Gastrocnemius medialis (tissue), 4 donors: ENCODE measurements around the gene LRRN2. TPM values are rescaled to one million over a fixed set of nuclear protein-coding genes. Genes with fewer than 3 reads are reported as not detected.
"Not testable (repeated sequence)": the region's sequence is repeated elsewhere in the genome, so short reads cannot be mapped to it uniquely, and the experiment has no call there.

Source experiments
- ATAC-seq, 2 donors: fragments of 150-250 bp; one replicate each; pipeline ENCODE4 v1.9.1; 2016
- DNase-seq, 2 donors: peaks; one replicate each; pipeline ENCODE4 v3.0.0-alpha.2; 2019
- H3K27ac ChIP-seq, 4 donors: fragments of 200-600 bp; sonication (generic); 1 replicate in 1 of 4; 2 replicates in 3 of 4; pipeline ENCODE4 v1.5.1; 2016 to 2018; ENCODE audit warnings: mild to moderate bottlenecking in 2 of 4, moderate library complexity in 1 of 4
- H3K27me3 ChIP-seq, 3 donors: fragments of 200-600 bp; sonication (generic) in 2 of 3; 1 replicate in 1 of 3; 2 replicates in 2 of 3; pipeline versions ENCODE4 v1.5.1 to v1.6.0; 2016 to 2019; ENCODE audit warnings: mild to moderate bottlenecking in 1 of 3, moderate library complexity in 1 of 3
- H3K36me3 ChIP-seq, 2 donors: fragments of 200-600 bp; sonication (generic) in 1 of 2; one replicate each; pipeline ENCODE4 v1.5.1; 2017 to 2018
- H3K4me1 ChIP-seq, 2 donors: fragments of 200-600 bp; sonication (generic) in 1 of 2; one replicate each; pipeline ENCODE4 v1.5.1; 2016 to 2017; ENCODE audit warnings: mild to moderate bottlenecking in 2 of 2
- H3K4me3 ChIP-seq, 4 donors: fragments of 200-600 bp; sonication (generic) in 3 of 4; 1 replicate in 1 of 4; 2 replicates in 3 of 4; pipeline ENCODE4 v1.5.1; 2016 to 2019; ENCODE audit warnings: mild to moderate bottlenecking in 2 of 4
- H3K9me3 ChIP-seq, 3 donors: fragments of 200-600 bp; sonication (generic) in 2 of 3; 1 replicate in 1 of 3; 2 replicates in 2 of 3; pipeline ENCODE4 v1.5.1; 2016 to 2019
- POLR2A ChIP-seq, 2 donors: fragments of 450-650 bp; IDR thresholded peaks; one replicate each; pipeline ENCODE4 v1.6.1; 2017; ENCODE audit warnings: antibody characterized with exemption in 2 of 2, mild to moderate bottlenecking in 2 of 2, moderate library complexity in 2 of 2
- in situ Hi-C, 4 donors: fragments of 200-750 bp; cut with MboI; loops; one replicate each; pipeline versions ENCODE4 v1.15.0 to v1.8.0; 2017; ENCODE audit warnings: low sequenced_read_pairs in 4 of 4
- intact Hi-C: fragments of 100-400 bp; cut with DNase I; formaldehyde crosslinking; loops from one replicate; pipeline ENCODE4 v1.15.1; 2023; ENCODE audit warnings: low total_unique reads
- total RNA-seq, 4 donors: library from RNA; depleted of rRNA; stranded (reverse); fragments of >200 nt; gene quantifications; one replicate each; pipeline versions ENCODE4 v1.1.0 to v1.2.3, GENCODE V29; 2016
- TF ChIP-seq, protein P1 (sequence below), 5 experiments: fragments of 450-650 bp in 3 of 5; fragments of 200-600 bp in 2 of 5; sonication (generic) in 2 of 5; IDR thresholded peaks in 4 of 5; conservative IDR thresholded peaks in 1 of 5; 1 replicate in 4 of 5; 2 replicates in 1 of 5; pipeline ENCODE4 v1.5.1; 2016 to 2019; ENCODE audit warnings: antibody characterized with exemption in 5 of 5, mild to moderate bottlenecking in 3 of 5, moderate library complexity in 3 of 5

Gene LRRN2
- total RNA-seq, 4 donors from 2014 or later: 0.46 to 1.1 (median 0.93) TPM

DNA sequence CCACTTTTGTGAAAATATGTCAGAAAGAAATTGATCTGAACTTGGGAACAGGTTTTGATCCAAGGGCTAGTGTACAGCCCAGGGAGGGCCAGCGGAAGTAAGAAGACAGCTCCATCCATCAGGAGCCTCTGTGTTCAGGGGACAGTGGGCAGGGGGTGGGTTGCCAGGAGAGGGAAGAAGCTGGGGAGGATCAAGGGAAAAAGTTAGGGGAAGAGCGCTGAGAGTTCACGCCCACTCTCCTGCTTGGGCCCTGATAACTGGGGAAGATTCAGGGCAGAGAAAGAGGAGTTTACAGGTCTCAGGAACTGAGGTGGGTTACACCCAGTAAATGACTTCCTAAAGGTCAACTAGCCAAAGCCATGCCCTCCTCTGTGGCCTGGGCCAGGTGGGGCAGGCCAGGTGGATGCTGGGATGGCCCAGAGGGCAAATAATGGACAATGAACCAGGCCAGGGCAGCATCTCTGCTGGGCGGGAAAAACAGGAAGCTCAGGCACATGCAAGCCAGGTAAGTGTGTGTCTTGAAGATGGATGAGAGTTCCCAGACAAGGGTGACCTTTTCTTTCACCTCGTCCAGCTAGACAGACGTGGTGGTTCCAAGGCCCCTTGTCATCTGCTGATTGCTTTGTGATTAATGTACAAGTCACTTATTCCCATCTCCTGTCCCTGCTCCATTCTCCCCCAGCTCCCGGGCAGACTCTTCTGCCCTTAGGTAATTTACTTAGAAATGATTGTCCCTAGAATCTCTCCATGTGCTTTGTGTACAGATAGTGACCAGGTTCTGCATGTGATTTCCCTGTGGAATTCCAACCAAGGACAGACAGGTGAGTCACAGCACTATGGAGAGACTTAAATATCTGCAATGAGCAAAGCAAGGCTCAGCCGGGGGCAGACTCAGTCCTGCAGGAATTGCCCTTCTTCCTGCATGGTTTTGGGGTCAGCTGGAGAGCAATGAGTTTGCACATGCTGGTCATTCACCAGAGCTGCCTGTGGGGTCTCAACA, 112.3 kb downstream of the LRRN2 start:
- Histone ChIP-seq H3K4me1 (no peaks in the 10 kb centered on the region), H3K27ac (no peak overlapping the region), H3K9me3 (no peaks in the 10 kb centered on the region), H3K27me3 (no peaks in the 10 kb centered on the region), H3K4me3 (no peak overlapping the region), H3K36me3 (peaks cover 0 to 34% of the 10 kb centered on the region in 2 donors)
- DNase-seq: no peak
- in situ Hi-C loops: loop anchor here in 1 of 4 donors (25.0 kb wide), 1 partner anchor 239 kb away; no protein-coding TSS in a partner anchor
- intact Hi-C loops: no loop called here
- TF ChIP-seq POLR2A (IDR thresholded peaks at IDR 0.05): no peak
- TF ChIP-seq, protein P1, sequence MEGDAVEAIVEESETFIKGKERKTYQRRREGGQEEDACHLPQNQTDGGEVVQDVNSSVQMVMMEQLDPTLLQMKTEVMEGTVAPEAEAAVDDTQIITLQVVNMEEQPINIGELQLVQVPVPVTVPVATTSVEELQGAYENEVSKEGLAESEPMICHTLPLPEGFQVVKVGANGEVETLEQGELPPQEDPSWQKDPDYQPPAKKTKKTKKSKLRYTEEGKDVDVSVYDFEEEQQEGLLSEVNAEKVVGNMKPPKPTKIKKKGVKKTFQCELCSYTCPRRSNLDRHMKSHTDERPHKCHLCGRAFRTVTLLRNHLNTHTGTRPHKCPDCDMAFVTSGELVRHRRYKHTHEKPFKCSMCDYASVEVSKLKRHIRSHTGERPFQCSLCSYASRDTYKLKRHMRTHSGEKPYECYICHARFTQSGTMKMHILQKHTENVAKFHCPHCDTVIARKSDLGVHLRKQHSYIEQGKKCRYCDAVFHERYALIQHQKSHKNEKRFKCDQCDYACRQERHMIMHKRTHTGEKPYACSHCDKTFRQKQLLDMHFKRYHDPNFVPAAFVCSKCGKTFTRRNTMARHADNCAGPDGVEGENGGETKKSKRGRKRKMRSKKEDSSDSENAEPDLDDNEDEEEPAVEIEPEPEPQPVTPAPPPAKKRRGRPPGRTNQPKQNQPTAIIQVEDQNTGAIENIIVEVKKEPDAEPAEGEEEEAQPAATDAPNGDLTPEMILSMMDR (IDR thresholded peaks at IDR 0.05 in 4 of 5, conservative IDR thresholded peaks at IDR 0.05 in 1 of 5): no peak
- ATAC-seq: no peak

DNA sequence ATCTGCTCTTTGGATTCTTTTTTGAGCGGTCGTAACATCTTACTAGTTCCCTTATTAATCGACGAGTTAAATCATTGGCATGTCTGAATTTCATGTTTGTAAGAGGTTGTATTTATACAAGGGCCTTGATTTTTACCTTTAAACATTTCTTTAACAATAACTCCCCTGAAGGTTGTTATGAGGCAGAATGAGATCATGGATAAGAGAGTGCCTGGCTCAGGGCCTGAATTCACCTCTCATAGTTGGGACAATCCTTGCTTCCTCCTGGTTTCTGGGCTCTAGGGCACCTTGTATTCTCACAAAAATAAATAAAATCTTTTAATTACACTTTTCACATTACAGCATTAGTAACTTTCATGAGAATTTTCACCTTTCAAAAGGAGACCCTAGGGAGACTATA, 113.9 kb downstream of the LRRN2 start:
- TF ChIP-seq, protein P1 (IDR thresholded peaks at IDR 0.05 in 4 of 5, conservative IDR thresholded peaks at IDR 0.05 in 1 of 5): no peak
- no peak for TF ChIP-seq POLR2A (IDR thresholded peaks at IDR 0.05)
- H3K9me3 ChIP-seq: no peaks in the 10 kb centered on the region
- H3K4me3 ChIP-seq: no peak overlapping the region
- no peaks in the 10 kb centered on the region for H3K27me3 ChIP-seq
- peaks cover 0 to 40% of the 10 kb centered on the region in 2 donors for H3K36me3 ChIP-seq
- H3K4me1 ChIP-seq: no peaks in the 10 kb centered on the region
- no peak for DNase-seq
- ATAC-seq: no peak
- no peak overlapping the region for H3K27ac ChIP-seq
- intact Hi-C loops: no loop called here
- in situ Hi-C loops: loop anchor here in 1 of 4 donors (25.0 kb wide), 1 partner anchor 241 kb away; no protein-coding TSS in a partner anchor

DNA sequence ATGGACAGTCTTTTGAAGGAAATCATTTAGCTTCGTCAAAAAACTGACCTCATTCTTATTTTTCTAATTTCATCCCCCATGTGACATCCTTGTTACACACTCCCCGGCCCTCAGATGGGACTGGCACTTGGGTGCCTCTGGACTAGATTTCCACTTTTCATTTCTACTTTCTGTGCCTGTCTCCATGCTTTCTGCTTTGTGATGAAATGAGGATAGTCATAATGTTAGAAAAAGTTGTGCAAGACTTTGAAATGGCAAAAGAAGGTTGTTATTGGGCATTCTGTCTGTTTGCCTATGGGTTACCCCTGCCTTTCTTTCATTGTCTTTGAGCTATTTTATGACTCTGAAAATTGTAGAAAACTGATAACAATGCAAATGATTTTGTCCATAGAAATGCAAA, 114.4 kb downstream of the LRRN2 start:
- in situ Hi-C loops (loop anchor here in 1 of 4 donors (25.0 kb wide), 1 partner anchor 241 kb away; no protein-coding TSS in a partner anchor), intact Hi-C loops (no loop called here)
- no peaks in the 10 kb centered on the region for H3K9me3 ChIP-seq
- H3K27me3 ChIP-seq: no peaks in the 10 kb centered on the region
- H3K4me1 ChIP-seq: no peaks in the 10 kb centered on the region
- no peak overlapping the region for H3K4me3 ChIP-seq
- no peak for ATAC-seq
- no peak for DNase-seq
- TF ChIP-seq, protein P1 (IDR thresholded peaks at IDR 0.05 in 4 of 5, conservative IDR thresholded peaks at IDR 0.05 in 1 of 5): no peak
- no peak for TF ChIP-seq POLR2A (IDR thresholded peaks at IDR 0.05)
- peaks cover 0 to 40% of the 10 kb centered on the region in 2 donors for H3K36me3 ChIP-seq
- no peak overlapping the region for H3K27ac ChIP-seq

DNA sequence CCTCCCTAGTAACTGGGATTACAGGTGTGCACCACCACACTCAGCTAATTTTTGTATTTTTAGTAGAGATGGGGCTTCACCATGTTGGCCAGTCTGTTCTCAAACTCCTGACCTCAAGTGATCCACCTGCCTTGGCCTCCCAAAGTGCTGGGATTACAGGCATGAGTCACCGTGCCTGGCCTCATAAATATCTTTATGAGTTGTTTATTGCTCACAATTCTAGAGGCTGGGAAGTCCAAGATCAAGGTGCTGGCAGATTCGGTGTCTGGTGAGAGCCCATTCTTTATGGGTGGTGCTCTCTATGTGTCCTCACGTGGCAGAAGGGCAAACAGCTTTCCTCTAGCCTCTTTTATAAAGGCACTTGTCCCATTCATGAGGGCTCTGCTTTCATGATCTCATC, 115.5 kb downstream of the LRRN2 start:
- H3K4me3 ChIP-seq, H3K27ac ChIP-seq, ATAC-seq, H3K4me1 ChIP-seq, H3K9me3 ChIP-seq, H3K27me3 ChIP-seq, DNase-seq, intact Hi-C loops: not testable (repeated sequence)
- peaks cover 0 to 40% of the 10 kb centered on the region in 2 donors for H3K36me3 ChIP-seq
- in situ Hi-C loops: loop anchor here in 1 of 4 donors (25.0 kb wide), 1 partner anchor 242 kb away; no protein-coding TSS in a partner anchor

DNA sequence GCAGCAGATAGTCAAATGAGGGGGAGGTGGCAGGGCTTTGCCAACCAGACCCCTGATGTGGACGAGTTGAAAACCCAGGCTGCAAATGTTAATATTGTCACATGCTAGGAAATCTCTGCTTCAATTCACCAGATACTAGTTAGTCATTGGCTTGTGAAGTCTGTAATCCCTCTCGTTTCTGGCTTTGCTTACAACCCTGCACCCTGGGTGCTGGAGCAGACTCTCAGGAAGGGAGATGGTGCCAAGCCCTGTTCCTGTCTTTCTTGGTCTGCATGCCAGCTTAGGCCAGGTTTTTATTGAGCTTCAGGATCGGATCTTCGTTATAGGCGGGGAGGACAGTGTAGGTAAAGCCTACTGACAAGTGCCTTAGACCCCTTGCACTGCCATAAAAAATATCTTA, 116.1 kb downstream of the LRRN2 start:
- Histone ChIP-seq H3K36me3 (peaks cover 0 to 40% of the 10 kb centered on the region in 2 donors), H3K4me1 (no peaks in the 10 kb centered on the region), H3K27me3 (no peaks in the 10 kb centered on the region), H3K9me3 (no peaks in the 10 kb centered on the region), H3K4me3 (no peak overlapping the region), H3K27ac (no peak overlapping the region)
- intact Hi-C loops: loop anchor here (5.0 kb wide), 1 partner anchor 193 kb away; no protein-coding TSS in a partner anchor
- TF ChIP-seq, protein P1 (IDR thresholded peaks at IDR 0.05 in 4 of 5, conservative IDR thresholded peaks at IDR 0.05 in 1 of 5): no peak
- no peak for TF ChIP-seq POLR2A (IDR thresholded peaks at IDR 0.05)
- DNase-seq (no peak), ATAC-seq (no peak)
- in situ Hi-C loops: loop anchor here (5.0 to 25.0 kb wide), 3 partner anchors 235 to 243 kb away; no protein-coding TSS in a partner anchor
